Stimulated activated memory B cell treated with anti-CD40 and anti-IgM and Interleukin-4, amounts not matched to agents 10 μg/mL and 1 μg/mL and 100 μg/mL, for 72 hours (primary cell): ENCODE measurements around the gene KXD1.

Source experiments
- ATAC-seq: fragments of 150-1000 bp; cut with Tn5 transposase; 2 replicates; pipeline ENCODE4 v1.10.0; 2021
- H3K27ac Mint-ChIP-seq: one replicate; pipeline ENCODE4 v1.8.0; 2022; ENCODE audit warnings: mild to moderate bottlenecking, mixed read lengths
- H3K27me3 Mint-ChIP-seq: one replicate; pipeline ENCODE4 v1.8.0; 2022; ENCODE audit warnings: mixed read lengths
- H3K36me3 Mint-ChIP-seq: one replicate; pipeline ENCODE4 v1.8.0; 2022; ENCODE audit warnings: mixed read lengths
- H3K4me1 Mint-ChIP-seq: one replicate; pipeline ENCODE4 v1.8.0; 2022; ENCODE audit warnings: mixed read lengths
- H3K4me3 Mint-ChIP-seq: one replicate; pipeline ENCODE4 v1.8.0; 2022; ENCODE audit warnings: mild to moderate bottlenecking, moderate library complexity, mixed read lengths
- H3K9me3 Mint-ChIP-seq: one replicate; pipeline ENCODE4 v1.8.0; 2022; ENCODE audit warnings: mixed read lengths

Gene KXD1

DNA sequence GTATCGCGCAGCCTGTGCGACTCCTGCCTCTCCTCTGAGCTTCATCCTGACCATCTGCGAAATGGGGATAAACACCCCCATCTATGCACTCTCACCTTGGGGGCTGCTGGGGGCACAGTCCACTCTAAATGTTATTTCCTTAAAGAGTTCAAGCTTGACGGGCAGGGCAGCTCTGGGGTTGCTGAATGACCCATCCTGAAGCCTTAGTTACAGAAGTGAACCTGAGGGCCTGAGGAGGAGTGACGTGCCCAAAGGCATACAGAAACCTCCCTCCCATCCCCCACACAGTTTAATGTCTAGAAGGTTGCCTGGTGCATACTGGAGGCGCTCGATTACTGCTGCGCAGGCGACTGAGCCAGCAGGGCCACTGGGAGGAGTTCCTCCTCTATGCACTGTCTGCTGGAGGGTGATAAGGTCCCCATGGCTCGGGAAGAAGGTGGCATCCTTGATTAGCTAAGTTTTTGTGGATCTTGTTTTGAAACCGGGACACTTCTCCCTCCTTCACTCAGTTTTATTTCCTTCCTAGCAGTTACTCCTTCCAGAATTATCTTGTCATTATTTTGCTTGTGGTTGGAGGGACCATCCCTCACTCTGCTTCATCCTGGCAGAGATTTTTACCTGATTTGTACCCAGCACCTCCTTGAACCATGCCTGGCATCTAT, 13.7 kb upstream of the KXD1 start:
- Mint-ChIP-seq H3K9me3 (no peaks in the 10 kb centered on the region), H3K36me3 (peaks cover 17% of the 10 kb centered on the region), H3K27ac (peak overlapping the region; percentile 95), H3K4me3 (peak overlapping the region; percentile 92), H3K4me1 (peaks cover 24% of the 10 kb centered on the region), H3K27me3 (no peaks in the 10 kb centered on the region)
- peak; percentile 89 for ATAC-seq

GRCh38 chr19:18551631-18552030, 6.0 kb upstream of the KXD1 start:
- H3K4me1 Mint-ChIP-seq, result no peaks in the 10 kb centered on the region
- no peaks in the 10 kb centered on the region for H3K9me3 Mint-ChIP-seq
- no peaks in the 10 kb centered on the region for H3K36me3 Mint-ChIP-seq
- no peak for ATAC-seq
- no peaks in the 10 kb centered on the region for H3K27me3 Mint-ChIP-seq
- H3K27ac Mint-ChIP-seq, result no peak overlapping the region
- no peak overlapping the region for H3K4me3 Mint-ChIP-seq

DNA sequence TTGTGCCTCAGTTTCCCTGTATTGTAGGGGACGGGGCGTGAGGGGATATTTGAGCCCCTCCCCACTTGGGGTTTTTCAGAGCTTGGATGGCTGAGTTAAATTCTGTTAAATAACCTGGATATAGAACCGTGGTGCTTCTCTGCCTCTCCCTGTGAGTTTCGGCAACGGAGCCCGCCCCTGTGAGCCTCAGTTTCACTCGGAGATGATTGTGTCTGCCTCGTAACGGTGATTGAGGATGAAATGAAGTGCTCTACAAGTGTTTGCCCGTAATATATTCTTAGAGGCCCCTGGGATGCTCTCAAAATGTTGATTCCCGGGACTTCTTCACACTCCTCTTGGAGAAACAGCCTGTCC, 509 bp downstream of the KXD1 start:
- Mint-ChIP-seq H3K4me3 (peak overlapping the region; percentile 91), H3K36me3 (peaks cover 16% of the 10 kb centered on the region), H3K4me1 (peaks cover 34% of the 10 kb centered on the region), H3K27me3 (no peaks in the 10 kb centered on the region), H3K9me3 (no peaks in the 10 kb centered on the region), H3K27ac (peak overlapping the region; percentile 95)
- no peak for ATAC-seq

DNA sequence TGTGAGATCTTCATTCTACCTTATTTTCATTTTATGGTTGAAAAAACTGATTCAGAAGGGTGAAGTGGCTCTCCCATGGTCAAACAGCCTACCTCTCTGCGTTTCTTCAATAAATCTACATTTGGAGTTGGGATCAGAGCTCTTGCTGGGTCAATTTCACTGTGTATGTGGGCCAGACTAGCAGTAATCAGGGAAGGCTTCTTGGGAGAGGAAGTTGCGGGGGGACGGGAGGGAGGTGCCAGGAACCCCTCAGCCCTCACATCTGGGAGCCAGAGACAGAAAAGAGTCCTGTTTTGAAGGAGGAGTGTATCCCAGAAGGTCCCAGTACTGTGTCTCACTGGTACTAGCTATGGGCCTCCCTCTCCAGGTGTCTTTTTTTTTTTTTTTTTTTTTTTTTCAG, 934 bp downstream of the KXD1 start:
- Mint-ChIP-seq H3K36me3 (peaks cover 21% of the 10 kb centered on the region), H3K27ac (peak overlapping the region; percentile 95), H3K9me3 (no peaks in the 10 kb centered on the region), H3K4me1 (peaks cover 34% of the 10 kb centered on the region), H3K27me3 (no peaks in the 10 kb centered on the region), H3K4me3 (peak overlapping the region; percentile 91)
- ATAC-seq, result no peak

DNA sequence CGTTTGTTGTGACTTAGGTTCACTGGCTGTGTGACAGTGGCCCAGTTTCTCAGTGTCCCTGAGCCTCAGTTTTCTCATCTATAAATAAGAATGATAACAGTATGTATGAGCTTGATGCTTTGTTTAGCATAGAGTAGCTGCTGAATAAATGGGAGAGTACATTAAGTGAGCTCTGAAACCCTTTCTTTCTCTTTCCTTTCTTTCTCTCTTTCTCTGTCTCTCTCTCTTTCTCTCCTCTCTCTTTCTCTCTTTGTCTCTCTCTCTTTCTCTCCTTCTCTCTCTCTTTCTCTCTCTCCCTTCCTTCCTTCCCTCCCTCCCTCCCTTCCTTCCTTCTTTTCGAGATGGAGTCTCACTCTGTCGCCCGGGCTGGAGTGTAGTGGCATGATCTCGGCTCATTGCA, 2.0 kb downstream of the KXD1 start:
- ATAC-seq, result no peak
- no peaks in the 10 kb centered on the region for H3K9me3 Mint-ChIP-seq

GRCh38 chr19:18562086-18562485, 4.4 kb downstream of the KXD1 start:
- ATAC-seq, result no peak
- Mint-ChIP-seq H3K9me3 (no peaks in the 10 kb centered on the region), H3K4me3 (no peak overlapping the region), H3K36me3 (peaks cover 42% of the 10 kb centered on the region), H3K27me3 (no peaks in the 10 kb centered on the region), H3K4me1 (peaks cover 34% of the 10 kb centered on the region), H3K27ac (no peak overlapping the region)

More for the DNA sequence above, 2.0 kb downstream of the KXD1 start:
- no peaks in the 10 kb centered on the region for H3K27me3 Mint-ChIP-seq
- peaks cover 32% of the 10 kb centered on the region for H3K36me3 Mint-ChIP-seq
- H3K27ac Mint-ChIP-seq, result peak overlapping the region; percentile 64
- H3K4me1 Mint-ChIP-seq, result peaks cover 34% of the 10 kb centered on the region
- peak overlapping the region; percentile 16 for H3K4me3 Mint-ChIP-seq

GRCh38 chr19:18566953-18567352, 9.3 kb downstream of the KXD1 start:
- H3K4me1 Mint-ChIP-seq, result peaks cover under 1% of the 10 kb centered on the region
- H3K9me3 Mint-ChIP-seq, result no peaks in the 10 kb centered on the region
- H3K36me3 Mint-ChIP-seq, result peaks cover 56% of the 10 kb centered on the region
- H3K27ac Mint-ChIP-seq, result no peak overlapping the region
- ATAC-seq, result no peak
- H3K4me3 Mint-ChIP-seq, result no peak overlapping the region
- no peaks in the 10 kb centered on the region for H3K27me3 Mint-ChIP-seq

GRCh38 chr19:18568367-18568766, 10.7 kb downstream of the KXD1 start:
- no peak for ATAC-seq
- Mint-ChIP-seq H3K36me3 (peaks cover 58% of the 10 kb centered on the region), H3K27ac (no peak overlapping the region), H3K27me3 (no peaks in the 10 kb centered on the region), H3K4me3 (no peak overlapping the region), H3K9me3 (no peaks in the 10 kb centered on the region), H3K4me1 (peaks cover 12% of the 10 kb centered on the region)

DNA sequence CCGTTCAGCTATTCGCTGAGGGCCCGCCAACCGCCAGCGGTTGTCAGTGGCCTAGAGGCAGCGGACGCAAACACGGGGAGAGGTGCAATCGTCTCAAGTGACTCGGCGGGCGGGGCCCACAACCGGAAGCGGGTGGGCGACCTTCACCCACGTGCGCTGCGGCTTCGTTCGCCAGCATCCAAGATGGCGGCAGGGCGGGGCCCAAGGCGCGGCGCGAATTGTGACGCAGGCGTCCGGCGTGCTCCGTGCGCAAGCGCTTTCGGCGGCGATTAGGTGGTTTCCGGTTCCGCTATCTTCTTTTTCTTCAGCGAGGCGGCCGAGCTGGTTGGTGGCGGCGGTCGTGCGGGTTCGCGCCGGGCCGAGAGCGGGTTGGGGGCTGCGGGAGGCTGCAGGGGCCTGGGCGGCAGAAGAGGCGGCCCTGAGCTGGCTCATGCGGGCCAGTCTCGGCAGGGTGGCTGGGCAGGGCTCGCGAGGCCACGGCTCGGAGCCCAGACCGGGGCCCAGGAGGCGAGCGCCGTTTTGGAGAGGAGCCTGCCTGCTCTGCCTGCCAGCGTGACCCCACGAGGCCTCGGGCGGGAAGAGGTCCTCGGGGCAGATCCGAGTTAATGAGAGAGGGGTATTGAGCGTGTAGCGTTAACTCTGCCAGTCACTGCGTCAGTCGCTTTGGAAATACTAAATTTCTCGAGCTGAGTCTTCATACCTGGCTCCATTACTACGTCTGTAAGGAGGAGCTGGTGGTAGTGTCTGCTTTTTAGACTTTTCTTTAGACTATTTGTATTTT, 14.1 kb downstream of the KXD1 start, which contains the start of gene UBA52:
Gene UBA52 (plus strand): TSS at position 294 of the 781 bp plus-strand sequence. CDS start 1,444 bp downstream, outside the sequence.
- peaks cover 66% of the 10 kb centered on the region for H3K36me3 Mint-ChIP-seq

DNA sequence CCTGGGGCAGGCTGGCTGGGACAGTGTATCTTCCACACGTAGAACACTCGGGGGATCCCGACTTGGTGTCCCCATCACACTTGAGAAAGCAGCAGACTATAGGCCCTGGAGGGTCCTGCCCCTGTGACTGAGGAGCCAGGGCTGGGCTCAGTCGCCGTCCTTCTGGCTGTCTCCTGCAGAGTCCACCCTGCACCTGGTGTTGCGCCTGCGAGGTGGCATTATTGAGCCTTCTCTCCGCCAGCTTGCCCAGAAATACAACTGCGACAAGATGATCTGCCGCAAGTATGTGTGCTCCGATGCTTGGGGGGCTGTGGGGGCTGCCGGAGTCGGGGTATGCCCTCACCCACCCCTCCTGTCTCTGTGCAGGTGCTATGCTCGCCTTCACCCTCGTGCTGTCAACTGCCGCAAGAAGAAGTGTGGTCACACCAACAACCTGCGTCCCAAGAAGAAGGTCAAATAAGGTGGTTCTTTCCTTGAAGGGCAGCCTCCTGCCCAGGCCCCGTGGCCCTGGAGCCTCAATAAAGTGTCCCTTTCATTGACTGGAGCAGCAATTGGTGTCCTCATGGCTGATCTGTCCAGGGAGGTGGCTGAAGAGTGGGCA, 17.1 kb downstream of the KXD1 start:
- peaks cover 60% of the 10 kb centered on the region for H3K36me3 Mint-ChIP-seq
- H3K27me3 Mint-ChIP-seq, result no peaks in the 10 kb centered on the region
- H3K27ac Mint-ChIP-seq, result no peak overlapping the region
- no peak for ATAC-seq
- no peaks in the 10 kb centered on the region for H3K9me3 Mint-ChIP-seq
- H3K4me3 Mint-ChIP-seq, result no peak overlapping the region
- peaks cover 26% of the 10 kb centered on the region for H3K4me1 Mint-ChIP-seq

More for the DNA sequence above, 14.1 kb downstream of the KXD1 start, which contains the start of gene UBA52:
- Mint-ChIP-seq H3K9me3 (no peaks in the 10 kb centered on the region), H3K27ac (peak within 1 kb of the TSS; percentile 93), H3K27me3 (no peaks in the 10 kb centered on the region), H3K4me1 (peaks cover 26% of the 10 kb centered on the region), H3K4me3 (peak within 1 kb of the TSS; percentile 91)
- peak; percentile 99 for ATAC-seq

GRCh38 chr19:18576383-18576782, 18.7 kb downstream of the KXD1 start:
- Mint-ChIP-seq H3K4me3 (no peak overlapping the region), H3K27me3 (no peaks in the 10 kb centered on the region), H3K4me1 (peaks cover 26% of the 10 kb centered on the region), H3K9me3 (no peaks in the 10 kb centered on the region), H3K36me3 (peaks cover 60% of the 10 kb centered on the region), H3K27ac (no peak overlapping the region)
- no peak for ATAC-seq

- H3K27ac Mint-ChIP-seq, result no peak overlapping the region
- no peaks in the 10 kb centered on the region for H3K9me3 Mint-ChIP-seq
Measured at GRCh38 chr19:18577365-18577914, 19.8 kb downstream of the KXD1 start.

GRCh38 chr19:18580311-18580710, 22.6 kb downstream of the KXD1 start:
- no peak overlapping the region for H3K27ac Mint-ChIP-seq
- no peak overlapping the region for H3K4me3 Mint-ChIP-seq
- no peaks in the 10 kb centered on the region for H3K27me3 Mint-ChIP-seq
- H3K36me3 Mint-ChIP-seq, result peaks cover 31% of the 10 kb centered on the region
- ATAC-seq, result no peak
- peaks cover 3% of the 10 kb centered on the region for H3K4me1 Mint-ChIP-seq
- H3K9me3 Mint-ChIP-seq, result no peaks in the 10 kb centered on the region

More at GRCh38 chr19:18577365-18577914, 19.8 kb downstream of the KXD1 start:
- peaks cover 57% of the 10 kb centered on the region for H3K36me3 Mint-ChIP-seq
- no peaks in the 10 kb centered on the region for H3K27me3 Mint-ChIP-seq
- no peak for ATAC-seq
- no peak overlapping the region for H3K4me3 Mint-ChIP-seq
- peaks cover 23% of the 10 kb centered on the region for H3K4me1 Mint-ChIP-seq

- peaks cover 46% of the 10 kb centered on the region for H3K4me1 Mint-ChIP-seq
- H3K36me3 Mint-ChIP-seq, result peaks cover under 1% of the 10 kb centered on the region
- no peak for ATAC-seq
- peak overlapping the region; percentile 55 for H3K27ac Mint-ChIP-seq
- no peaks in the 10 kb centered on the region for H3K9me3 Mint-ChIP-seq
- H3K27me3 Mint-ChIP-seq, result no peaks in the 10 kb centered on the region
- H3K4me3 Mint-ChIP-seq, result no peak overlapping the region
Measured at GRCh38 chr19:18586306-18586705, 28.6 kb downstream of the KXD1 start.

GRCh38 chr19:18587561-18587960, 29.9 kb downstream of the KXD1 start:
- Mint-ChIP-seq H3K27ac (peak overlapping the region; percentile 92), H3K4me3 (peak overlapping the region; percentile 86), H3K27me3 (no peaks in the 10 kb centered on the region), H3K9me3 (no peaks in the 10 kb centered on the region), H3K36me3 (peaks cover 6% of the 10 kb centered on the region), H3K4me1 (peaks cover 46% of the 10 kb centered on the region)
- ATAC-seq, result no peak
